Heart left ventricle (tissue), 13 donors: Measurements from ENCODE around the gene MAP1B.

Experiments used
- POLR2A ChIP-seq, 2 donors: fragments of 450-650 bp; IDR thresholded peaks; one replicate each; pipeline ENCODE4 v1.6.1; 2017; ENCODE audit warnings: antibody characterized with exemption in 2 of 2, mild to moderate bottlenecking in 2 of 2, moderate library complexity in 2 of 2
- TF ChIP-seq, protein P1 (sequence below), 12 donors: fragments of 200-600 bp; sonication (generic) in 4 of 12; IDR thresholded peaks; one replicate each; pipeline versions ENCODE4 v1.5.0 to v1.8.0; 2018 to 2022; ENCODE audit warnings: antibody characterized with exemption in 12 of 12, mild to moderate bottlenecking in 5 of 12
- donor health status: ischemic (EF 13 %, LVEDD 7.1; RV severe dilation, severe dysfunction).
- donor health status: DM: no; HTN: yes; CAD: no.
- donor health status: DM: no; HTN: no; CAD: no.
- donor health status: ischemic (EF 25% LVEDD 6.9; RV normal size, moderate dysfunction).
- donor health status: ischemic (EF 25% LVEDD 5.7; RV mildly dilated, moderate dysfunction).
- donor health status: ischemic (EF 35%, LVEDD 5.7; RV mildly dilated, moderate dysfunction).
- donor health status: nonischemic (EF 11% LVEDD 7.7; RV severe dilation, severe dysfunction).
- donor health status: DM: yes; HTN: yes; CAD: no.
- donor health status: PGD.
- donor health status: ischemic (EF 29% LVEDD 5.4; RV normal size, mild dysfunction).
- donor health status: nonischemic (EF 23%, LVEDD 6.1; RV moderate dilation, normal function).

- TF ChIP-seq, protein P1, sequence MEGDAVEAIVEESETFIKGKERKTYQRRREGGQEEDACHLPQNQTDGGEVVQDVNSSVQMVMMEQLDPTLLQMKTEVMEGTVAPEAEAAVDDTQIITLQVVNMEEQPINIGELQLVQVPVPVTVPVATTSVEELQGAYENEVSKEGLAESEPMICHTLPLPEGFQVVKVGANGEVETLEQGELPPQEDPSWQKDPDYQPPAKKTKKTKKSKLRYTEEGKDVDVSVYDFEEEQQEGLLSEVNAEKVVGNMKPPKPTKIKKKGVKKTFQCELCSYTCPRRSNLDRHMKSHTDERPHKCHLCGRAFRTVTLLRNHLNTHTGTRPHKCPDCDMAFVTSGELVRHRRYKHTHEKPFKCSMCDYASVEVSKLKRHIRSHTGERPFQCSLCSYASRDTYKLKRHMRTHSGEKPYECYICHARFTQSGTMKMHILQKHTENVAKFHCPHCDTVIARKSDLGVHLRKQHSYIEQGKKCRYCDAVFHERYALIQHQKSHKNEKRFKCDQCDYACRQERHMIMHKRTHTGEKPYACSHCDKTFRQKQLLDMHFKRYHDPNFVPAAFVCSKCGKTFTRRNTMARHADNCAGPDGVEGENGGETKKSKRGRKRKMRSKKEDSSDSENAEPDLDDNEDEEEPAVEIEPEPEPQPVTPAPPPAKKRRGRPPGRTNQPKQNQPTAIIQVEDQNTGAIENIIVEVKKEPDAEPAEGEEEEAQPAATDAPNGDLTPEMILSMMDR (IDR thresholded peaks at IDR 0.05): no peak
- TF ChIP-seq POLR2A (IDR thresholded peaks at IDR 0.05): no peak
These were observed 126.6 kb downstream of the MAP1B start for GRCh38 chr5:72233835-72234234.
